Caco-2 (cell line): Measurements from ENCODE around the gene APMAP. TPM values are rescaled to one million over a fixed set of nuclear protein-coding genes. Genes with fewer than 3 reads are reported as not detected.

ENCODE experiments used
- BruUV-seq: library from RNA; stranded (reverse); fragments of 400-500 nt; replicated peaks from 2 replicates; lab custom pipeline; 2021; lab: Mats Ljungman, UMichigan
- CTCF ChIA-PET: fragments of 300-600 bp; sonication (Branson Sonifier 250); formaldehyde crosslinking; loops from one replicate; lab custom pipeline; 2022; ENCODE audit warnings: antibody characterized with exemption; lab: Charles Lee
- POLR2A ChIA-PET: fragments of 300-600 bp; sonication (Branson Sonifier 250); formaldehyde crosslinking; loops from one replicate; lab custom pipeline; 2022; ENCODE audit warnings: antibody characterized with exemption; lab: Charles Lee
- DNase-seq, 2 experiments: peaks; one replicate each; pipeline versions ENCODE4 v3.0.0 to v3.0.0-alpha.2; 2020 to 2022
- H3K27me3 ChIP-seq: replicated peaks from 2 replicates; pipeline ENCODE4 v1.6.0; 2011; ENCODE audit warnings: low read length; ENCODE audit not compliant: control insufficient read depth, insufficient read depth
- H3K36me3 ChIP-seq: 2 replicates; pipeline ENCODE4 v1.5.1; 2011; ENCODE audit warnings: low read length; ENCODE audit not compliant: control insufficient read depth, insufficient read depth
- H3K4me1 ChIP-seq: fragments of 250-450 bp; sonication (Bioruptor Pico); 2 replicates; pipeline ENCODE4 v1.5.1; 2020; ENCODE audit warnings: mild to moderate bottlenecking
- H3K4me3 ChIP-seq: 2 replicates; pipeline ENCODE4 v1.5.1; 2011; ENCODE audit warnings: low read depth, mild to moderate bottlenecking, control low read depth, low read length
- H3K9me3 ChIP-seq: fragments of 250-450 bp; sonication (Bioruptor Pico); 2 replicates; pipeline ENCODE4 v1.5.1; 2020; ENCODE audit warnings: mild to moderate bottlenecking, moderate library complexity
- H3K27ac Mint-ChIP-seq: one replicate; pipeline ENCODE4 v1.8.0; 2022; ENCODE audit warnings: mixed read lengths; ENCODE audit not compliant: unreplicated experiment
- H3K27me3 Mint-ChIP-seq: one replicate; pipeline ENCODE4 v1.8.0; 2022; ENCODE audit warnings: mixed read lengths; ENCODE audit not compliant: insufficient read depth, unreplicated experiment
- H3K36me3 Mint-ChIP-seq: one replicate; pipeline ENCODE4 v1.8.0; 2022; ENCODE audit warnings: mild to moderate bottlenecking, mixed read lengths; ENCODE audit not compliant: insufficient read depth, unreplicated experiment
- H3K4me1 Mint-ChIP-seq: one replicate; pipeline ENCODE4 v1.8.0; 2022; ENCODE audit warnings: low read depth, mixed read lengths; ENCODE audit not compliant: unreplicated experiment
- H3K4me3 Mint-ChIP-seq: one replicate; pipeline ENCODE4 v1.8.0; 2022; ENCODE audit warnings: mild to moderate bottlenecking, moderate library complexity, mixed read lengths; ENCODE audit not compliant: unreplicated experiment
- H3K9me3 Mint-ChIP-seq: one replicate; pipeline ENCODE4 v1.8.0; 2022; ENCODE audit warnings: mixed read lengths; ENCODE audit not compliant: unreplicated experiment
- CTCF ChIP-seq, 2 experiments: fragments of 200-600 bp in 1 of 2; IDR thresholded peaks; 1 replicate in 1 of 2; 2 replicates in 1 of 2; pipeline versions ENCODE4 v1.5.1 to v1.8.0; 2011 to 2022; ENCODE audit warnings: antibody characterized with exemption in 1 of 2, control low read depth in 1 of 2, inconsistent platforms in 1 of 2, low read depth in 1 of 2, low read length in 1 of 2, mild to moderate bottlenecking in 1 of 2, moderate library complexity in 1 of 2; ENCODE audit not compliant: insufficient read depth in 1 of 2, severe bottlenecking in 1 of 2, unreplicated experiment in 1 of 2
- intact Hi-C: fragments of 100-400 bp; cut with micrococcal nuclease; formaldehyde crosslinking; loops from one replicate; pipeline ENCODE4 v1.10.0; 2022; ENCODE audit not compliant: unreplicated experiment
- total RNA-seq: library from RNA; stranded (reverse); gene quantifications from 2 replicates; pipeline ENCODE4 v1.2.3, GENCODE V29; 2022

APMAP gene
- total RNA-seq, 1 experiment from 2014 or later, result 138 TPM

- Histone ChIP-seq H3K4me1 (peaks cover 29% of the 10 kb centered on the region), H3K4me3 (no peak overlapping the region), H3K27me3 (no peaks in the 10 kb centered on the region), H3K36me3 (peaks cover 1% of the 10 kb centered on the region), H3K9me3 (no peaks in the 10 kb centered on the region)
- Mint-ChIP-seq H3K27me3 (no peaks in the 10 kb centered on the region), H3K36me3 (peaks cover 29% of the 10 kb centered on the region), H3K4me3 (no peak overlapping the region), H3K9me3 (no peaks in the 10 kb centered on the region), H3K4me1 (peaks cover 27% of the 10 kb centered on the region), H3K27ac (no peak overlapping the region)
- POLR2A ChIA-PET, result no interaction called here
- intact Hi-C loops, result no loop called here
- peak in 1 of 2 experiments; percentile 25 for DNase-seq
- TF ChIP-seq CTCF (IDR thresholded peaks at IDR 0.05; ENCODE audit: insufficient read depth in 1 of 2, low read depth in 1 of 2, low read length in 1 of 2, severe bottlenecking in 1 of 2, unreplicated experiment in 1 of 2), result no peak
- CTCF ChIA-PET, result no interaction called here
- BruUV-seq, result no TSS peak
These were observed 28.8 kb upstream of the APMAP start for GRCh38 chr20:25021336-25021735.

- POLR2A ChIA-PET, result no interaction called here
- DNase-seq, result peak in 1 of 2 experiments; percentile 21
- H3K9me3 ChIP-seq, result no peaks in the 10 kb centered on the region
- no peak overlapping the region for H3K4me3 ChIP-seq
- Mint-ChIP-seq H3K4me1 (peaks cover 28% of the 10 kb centered on the region), H3K36me3 (peaks cover 33% of the 10 kb centered on the region), H3K4me3 (no peak overlapping the region), H3K9me3 (no peaks in the 10 kb centered on the region), H3K27ac (no peak overlapping the region), H3K27me3 (no peaks in the 10 kb centered on the region)
- H3K36me3 ChIP-seq, result peaks cover 1% of the 10 kb centered on the region
- CTCF ChIA-PET, result no interaction called here
- BruUV-seq, result no TSS peak
- TF ChIP-seq CTCF (IDR thresholded peaks at IDR 0.05; ENCODE audit: insufficient read depth in 1 of 2, low read depth in 1 of 2, low read length in 1 of 2, severe bottlenecking in 1 of 2, unreplicated experiment in 1 of 2), result no peak
- H3K27me3 ChIP-seq, result no peaks in the 10 kb centered on the region
- H3K4me1 ChIP-seq, result peaks cover 30% of the 10 kb centered on the region
- intact Hi-C loops, result no loop called here
These were observed 28.4 kb upstream of the APMAP start for GRCh38 chr20:25020901-25021301.

GRCh38 chr20:25020345-25020744, 27.8 kb upstream of the APMAP start:
- POLR2A ChIA-PET, result no interaction called here
- TF ChIP-seq CTCF (IDR thresholded peaks at IDR 0.05; ENCODE audit: insufficient read depth in 1 of 2, low read depth in 1 of 2, low read length in 1 of 2, severe bottlenecking in 1 of 2, unreplicated experiment in 1 of 2), result no peak
- no peak overlapping the region for H3K4me3 Mint-ChIP-seq
- H3K27me3 ChIP-seq, result no peaks in the 10 kb centered on the region
- BruUV-seq, result no TSS peak
- H3K27ac Mint-ChIP-seq, result no peak overlapping the region
- H3K9me3 Mint-ChIP-seq, result no peaks in the 10 kb centered on the region
- peaks cover 30% of the 10 kb centered on the region for H3K4me1 ChIP-seq
- H3K4me3 ChIP-seq, result no peak overlapping the region
- intact Hi-C loops, result no loop called here
- peaks cover 1% of the 10 kb centered on the region for H3K36me3 ChIP-seq
- peaks cover 35% of the 10 kb centered on the region for H3K36me3 Mint-ChIP-seq
- no peaks in the 10 kb centered on the region for H3K9me3 ChIP-seq
- H3K4me1 Mint-ChIP-seq, result peaks cover 28% of the 10 kb centered on the region
- no peaks in the 10 kb centered on the region for H3K27me3 Mint-ChIP-seq
- CTCF ChIA-PET, result no interaction called here
- DNase-seq, result peak in 1 of 2 experiments; percentile 25
